Colon (tissue), 2 donors: ENCODE measurements around the gene HOXD4.

Experiments used
- FAIRE-seq: peaks from 2 replicates; lab custom pipeline; 2012; peaks lifted over from hg19 to GRCh38; lab: Jason Lieb, UNC
- donor health status: control.
- donor health status: control.

Gene HOXD4

DNA sequence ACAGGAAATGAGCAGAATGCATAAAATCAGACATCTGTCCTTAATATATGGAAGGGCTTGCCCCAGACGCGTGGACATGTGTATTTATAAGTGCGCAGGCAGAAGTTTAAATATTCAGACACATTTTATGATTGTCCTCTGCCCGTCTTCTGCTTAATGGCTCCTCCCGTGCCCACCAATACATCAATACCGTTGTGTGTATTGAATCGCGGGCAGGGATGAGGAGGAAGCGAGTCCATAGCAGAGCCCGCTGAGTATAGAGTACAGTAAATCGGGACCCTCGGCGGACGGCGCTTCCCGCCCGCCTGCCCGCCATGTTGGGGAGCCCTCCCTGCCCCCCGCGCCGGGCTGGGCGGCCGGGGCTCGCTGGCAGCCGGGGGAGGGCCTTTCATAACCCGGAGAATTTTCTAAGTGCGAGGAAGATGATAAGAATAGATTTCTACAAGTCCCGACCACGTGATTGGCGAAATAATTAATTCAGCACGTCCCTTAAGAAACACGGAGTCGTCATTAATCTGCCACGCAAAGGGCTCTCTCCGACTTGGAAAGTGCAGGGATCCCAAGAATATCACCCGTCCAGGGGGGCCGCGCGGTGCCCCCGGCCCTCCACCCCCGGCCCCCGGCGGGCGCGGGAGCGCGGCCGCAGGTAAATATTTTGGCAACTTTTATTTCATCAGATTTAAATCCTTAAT is 5.6 kb downstream of the HOXD4 start, which contains the start of gene HOXD3:
HOXD3 (plus strand) TSS at position 501 of the 692 bp plus-strand sequence. CDS start 11,808 bp downstream, outside the sequence.
- no peak for FAIRE-seq

DNA sequence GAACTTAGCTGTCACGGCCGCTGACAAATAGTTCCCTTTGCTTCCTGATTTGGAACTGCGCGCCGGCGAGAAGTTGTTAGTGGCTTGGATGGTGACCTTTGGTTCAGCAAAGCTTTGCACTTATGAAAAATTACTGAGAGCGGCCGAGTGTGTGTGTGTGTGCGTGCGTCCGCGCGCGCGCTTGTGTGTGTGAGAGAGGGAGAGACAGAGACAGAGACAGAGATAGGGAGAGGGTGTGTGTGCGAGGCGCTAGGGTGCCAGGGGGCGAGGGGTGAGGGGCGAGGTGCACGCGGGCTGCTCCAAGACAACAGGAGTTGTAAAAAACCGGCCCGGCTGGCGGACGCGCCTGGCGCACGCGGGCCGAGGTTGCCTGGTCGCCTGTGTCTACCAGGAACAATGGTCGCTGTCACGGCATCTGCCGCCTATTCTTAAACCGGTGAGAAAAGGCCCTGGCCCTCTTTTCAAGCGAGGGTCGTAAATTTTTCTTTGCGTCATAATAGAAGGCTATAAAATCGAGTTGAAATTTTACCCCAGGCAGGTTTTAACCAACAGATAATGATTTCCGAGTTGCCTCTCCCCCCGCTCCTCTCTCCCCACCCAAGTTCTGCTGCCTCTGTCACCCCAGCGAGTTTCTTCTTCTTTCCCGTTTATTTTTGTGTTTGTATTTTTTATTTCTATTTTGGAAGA is 6.3 kb downstream of the HOXD4 start:
- FAIRE-seq = no peak

GRCh38 chr2:176158186-176158591 is 6.8 kb downstream of the HOXD4 start:
- no peak for FAIRE-seq

DNA sequence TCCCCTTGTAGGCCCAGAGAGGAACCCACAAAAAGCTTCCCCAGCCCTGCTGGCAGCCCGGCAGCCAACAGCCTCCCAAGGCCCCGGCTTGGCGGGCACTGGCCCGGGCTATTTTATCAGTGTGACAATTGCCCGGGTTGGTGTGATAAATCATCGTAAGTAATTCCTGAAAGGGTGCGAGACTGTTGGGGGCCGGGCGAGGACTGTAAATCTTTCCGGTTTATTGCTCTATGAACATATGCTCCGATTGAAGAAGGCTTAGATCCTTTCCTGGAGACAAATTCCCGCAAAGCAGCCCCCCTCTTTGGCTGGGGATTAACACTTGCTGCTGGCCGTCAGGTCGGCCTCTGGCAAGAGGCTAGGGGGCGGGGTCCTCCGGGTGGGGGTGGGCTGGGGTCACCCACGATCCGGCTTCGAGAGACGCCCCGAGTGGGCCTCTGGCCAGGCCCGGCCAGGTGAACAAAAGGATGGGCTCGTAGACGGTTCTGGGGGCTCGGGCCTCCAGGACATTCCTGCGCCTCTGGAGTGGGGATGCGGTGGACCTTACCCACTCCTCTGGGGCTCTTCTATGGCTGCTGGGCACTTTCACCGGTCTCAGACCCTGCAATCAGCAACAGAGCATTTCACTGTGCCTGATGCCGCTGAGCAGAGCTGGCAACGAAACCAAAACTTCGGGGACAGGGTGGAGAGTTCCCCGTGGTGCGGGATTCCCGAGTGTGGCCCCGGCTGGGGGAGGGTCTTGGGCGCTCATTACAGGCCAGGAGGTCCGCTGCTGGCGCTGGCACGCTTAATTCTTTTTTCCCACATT is 7.7 kb downstream of the HOXD4 start:
- no peak for FAIRE-seq

GRCh38 chr2:176159663-176160250 is 8.4 kb downstream of the HOXD4 start:
- FAIRE-seq = no peak

- no peak for FAIRE-seq
Measured at GRCh38 chr2:176160251-176160985, 9.1 kb downstream of the HOXD4 start.

GRCh38 chr2:176160986-176161824 is 9.9 kb downstream of the HOXD4 start:
- no peak for FAIRE-seq

DNA sequence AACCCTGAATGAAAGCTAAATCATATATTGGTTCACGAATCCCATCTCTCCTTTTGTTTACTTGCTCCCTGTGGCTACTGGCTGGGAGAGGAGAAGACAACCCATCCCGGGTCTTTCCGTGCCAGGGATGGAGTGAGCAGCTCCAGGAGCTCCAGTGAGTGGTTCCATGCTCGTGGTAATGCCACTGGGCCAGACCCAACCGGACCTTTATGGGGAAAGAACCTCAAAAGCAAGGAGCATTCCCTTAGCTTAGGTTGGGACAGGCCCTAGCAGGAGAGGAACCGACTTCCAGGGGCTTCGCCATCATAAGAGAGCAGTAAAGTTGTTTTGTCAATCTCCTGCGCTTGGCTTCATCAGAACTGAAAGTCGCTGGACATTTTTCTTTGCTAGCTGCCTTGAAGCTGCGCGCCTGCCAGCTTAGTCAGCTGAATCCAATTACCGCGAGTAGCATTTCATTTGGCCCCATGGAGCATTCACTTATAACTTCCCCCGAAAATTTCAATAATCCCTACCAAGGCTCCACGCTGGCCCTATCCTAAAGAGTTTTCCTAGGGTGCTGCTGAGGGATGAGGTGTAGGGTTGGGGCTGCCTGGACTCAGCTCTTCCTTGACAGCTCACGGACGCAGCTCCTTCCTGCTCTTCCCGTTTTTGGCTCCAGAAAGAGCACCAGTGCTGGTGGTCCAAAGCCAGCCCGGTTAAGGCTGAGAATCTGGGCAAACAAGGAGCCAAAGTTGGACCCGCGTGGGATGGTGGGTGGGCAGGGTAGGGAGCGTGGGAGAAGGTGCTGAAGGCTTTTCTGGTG is 10.7 kb downstream of the HOXD4 start:
- FAIRE-seq = no peak

DNA sequence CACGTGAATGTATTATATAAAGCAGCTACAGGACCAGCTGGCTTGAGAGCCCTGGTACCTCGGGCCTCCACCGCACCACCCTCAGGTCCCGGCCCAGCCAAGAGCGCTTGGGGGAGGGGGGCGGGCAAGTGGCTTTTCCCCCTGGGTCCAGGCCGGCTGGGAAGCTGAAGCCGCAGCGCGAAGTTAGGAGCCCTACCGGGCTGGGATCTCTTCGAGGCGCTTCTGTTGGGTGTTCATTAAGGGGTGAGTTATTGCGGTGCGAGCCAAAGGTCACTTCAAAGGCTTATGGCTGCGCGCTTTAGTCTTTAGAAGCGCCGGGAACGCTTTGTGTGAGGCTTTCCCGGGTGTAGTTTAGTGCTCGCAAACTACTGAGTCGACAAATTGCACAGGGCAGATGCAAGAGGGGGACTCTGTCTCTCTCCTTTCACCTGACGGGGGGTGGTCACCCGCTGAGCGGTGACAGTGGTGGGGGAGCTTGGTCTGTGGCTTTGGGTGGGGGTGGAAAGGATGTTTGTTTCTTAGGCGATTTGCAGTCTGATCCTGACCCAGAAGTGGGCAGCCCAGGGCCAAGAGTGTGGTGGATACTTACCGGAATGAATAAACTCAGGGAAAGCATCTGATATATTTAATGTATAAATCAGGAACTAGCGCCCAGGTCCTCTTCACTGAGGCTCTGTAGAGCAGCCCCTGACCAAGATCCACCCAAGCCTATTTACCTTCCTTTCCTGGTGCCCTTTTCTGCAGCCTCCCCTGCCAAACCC is 11.7 kb downstream of the HOXD4 start:
- FAIRE-seq = no peak

DNA sequence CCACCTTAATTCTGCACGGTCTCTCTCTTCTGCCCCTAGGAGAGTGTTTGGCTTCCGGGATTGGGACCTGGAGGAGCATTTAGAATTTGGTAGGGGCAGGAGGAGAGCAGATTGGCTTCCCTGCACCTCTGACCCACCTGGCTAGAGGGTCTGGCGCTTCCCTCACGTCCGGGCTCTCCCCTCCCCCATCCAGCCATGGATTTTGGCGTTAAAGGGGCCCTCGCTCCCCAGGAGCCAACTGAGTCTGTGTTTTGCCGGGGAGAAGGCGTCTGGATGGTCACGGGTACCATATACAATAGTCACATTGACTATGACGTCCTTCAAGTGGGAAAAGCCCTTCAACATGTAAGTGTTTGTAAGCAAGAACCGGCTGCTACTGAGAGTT is 12.3 kb downstream of the HOXD4 start:
- no peak for FAIRE-seq

DNA sequence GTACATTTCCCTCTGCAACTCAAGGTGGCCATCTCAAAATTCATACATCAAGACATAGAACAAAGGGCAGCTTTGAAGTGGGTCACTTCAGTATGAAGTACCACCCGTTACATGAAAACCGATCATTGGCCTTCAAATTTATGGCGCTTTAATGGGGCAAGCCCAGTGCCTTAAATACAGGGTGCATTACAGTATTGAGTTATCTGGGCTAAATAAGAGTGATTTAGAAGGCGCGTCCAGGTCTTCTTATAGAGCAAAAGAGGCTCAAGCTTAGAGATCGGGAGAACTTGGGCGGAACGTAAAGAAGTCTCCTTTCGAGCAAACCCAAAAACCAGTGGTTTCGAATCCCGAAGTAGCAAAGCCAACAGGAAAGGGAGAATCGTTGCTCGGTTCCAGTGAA is 12.9 kb downstream of the HOXD4 start:
- FAIRE-seq = no peak

DNA sequence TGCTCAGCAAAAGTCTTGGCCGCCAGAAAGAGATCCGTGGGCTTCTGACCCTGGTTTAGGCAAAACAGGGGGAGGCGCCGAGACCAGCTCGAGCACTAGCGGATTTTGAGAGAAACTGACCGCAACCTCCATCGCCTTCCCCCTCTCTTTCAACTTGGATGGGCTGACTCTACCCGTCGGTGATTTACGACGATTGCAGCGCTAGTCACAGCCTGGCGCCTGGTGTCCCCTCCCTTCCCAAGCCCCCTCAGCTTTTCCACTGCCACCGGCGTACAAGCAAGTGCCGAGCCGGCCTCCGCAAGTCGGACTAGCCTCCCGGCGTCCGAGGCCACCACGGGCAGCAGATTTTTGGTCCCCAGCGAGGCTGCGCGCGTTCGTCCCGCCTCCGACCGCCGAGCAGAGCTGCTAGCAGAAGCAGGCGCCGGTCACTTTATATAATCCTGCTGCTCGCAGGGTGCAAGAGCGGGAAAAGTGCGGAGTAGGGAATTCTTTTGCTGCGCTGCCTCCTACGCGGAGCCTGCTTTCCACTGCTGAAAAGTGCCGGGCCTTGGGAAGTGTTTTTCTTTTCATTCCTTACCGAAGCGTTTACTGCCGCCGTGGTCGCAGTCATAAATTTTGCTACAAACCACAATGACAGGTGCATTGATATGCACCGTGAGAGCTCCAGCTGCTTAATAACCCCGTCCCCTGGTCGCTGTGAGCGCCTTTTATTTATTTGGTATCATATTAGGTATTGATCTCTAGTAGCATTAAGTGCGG is 13.4 kb downstream of the HOXD4 start:
- FAIRE-seq = no peak

- no peak for FAIRE-seq
Measured at GRCh38 chr2:176165370-176166050, 14.2 kb downstream of the HOXD4 start.

DNA sequence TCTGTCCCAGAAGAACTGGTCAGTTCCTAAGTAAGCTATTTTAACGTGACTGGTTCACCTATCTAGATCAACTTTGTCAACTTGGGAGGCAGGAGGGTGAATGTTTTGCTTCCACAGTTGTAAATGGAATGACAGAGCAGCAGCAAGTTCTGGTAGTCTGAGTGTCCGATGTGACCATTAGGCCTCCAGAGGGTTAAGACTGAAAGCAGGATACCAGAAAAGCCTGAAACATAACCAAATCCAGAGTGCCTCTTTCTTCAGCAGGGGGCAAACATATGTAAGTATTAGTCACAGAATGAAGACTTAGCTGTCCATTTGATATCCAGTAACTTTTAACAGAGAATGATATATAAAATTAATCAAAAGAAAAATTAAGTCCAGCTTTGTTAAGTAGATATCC is 14.9 kb downstream of the HOXD4 start:
- FAIRE-seq = no peak

DNA sequence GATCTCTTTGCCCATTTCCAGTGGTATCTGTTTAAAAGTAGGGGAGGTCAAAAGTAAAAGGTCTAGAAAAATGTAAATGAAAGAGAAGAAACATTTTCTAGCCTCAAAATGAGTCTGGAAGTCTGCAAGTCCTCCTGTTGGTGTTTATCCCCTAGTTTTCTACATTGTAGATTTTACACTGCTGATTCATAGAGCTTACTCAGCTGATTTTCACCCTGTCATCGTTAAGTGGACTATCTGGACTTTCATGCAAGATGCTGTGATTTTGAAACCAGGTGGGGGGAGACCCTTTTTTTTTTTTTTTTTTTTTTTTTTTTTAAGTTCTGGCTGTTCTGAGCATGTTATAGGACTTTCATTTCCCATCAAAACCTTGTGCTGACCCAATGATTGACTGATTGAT is 16.0 kb downstream of the HOXD4 start:
- FAIRE-seq = no peak

- no peak for FAIRE-seq
Measured at GRCh38 chr2:176169181-176169580, 17.8 kb downstream of the HOXD4 start.

GRCh38 chr2:176169711-176170110 is 18.4 kb downstream of the HOXD4 start:
- no peak for FAIRE-seq
